Epithelial cell of esophagus (primary cell): ENCODE data around the gene FIZ1.
"Not testable (repeated sequence)": the region's sequence is repeated elsewhere in the genome, so short reads cannot be mapped to it uniquely, and the experiment has no call there.

Experiments
- DNase-seq: peaks from one replicate; pipeline ENCODE4 v3.0.0; 2010; ENCODE audit warnings: low read depth
- H3K4me3 ChIP-seq: 2 replicates; pipeline ENCODE4 v1.5.1; 2011; ENCODE audit warnings: mild to moderate bottlenecking, low read length, control low read depth
- CTCF ChIP-seq: IDR thresholded peaks from 2 replicates; pipeline ENCODE4 v1.5.1; 2011; ENCODE audit warnings: low read depth, mild to moderate bottlenecking, low read length, control low read depth, inconsistent platforms; ENCODE audit not compliant: insufficient read depth; ENCODE audit errors: missing control alignments

FIZ1 gene

GRCh38 chr19:55586976-55587668 lies 12.2 kb downstream of the FIZ1 start:
- peak; percentile 96 for DNase-seq
- peak overlapping the region; percentile 42 for H3K4me3 ChIP-seq
- no peak for TF ChIP-seq CTCF

- no peak for TF ChIP-seq CTCF
- peak overlapping the region; percentile 15 for H3K4me3 ChIP-seq
- peak; percentile 23 for DNase-seq
Measured at GRCh38 chr19:55585658-55586339, 13.5 kb downstream of the FIZ1 start.

GRCh38 chr19:55584871-55585270 lies 14.4 kb downstream of the FIZ1 start:
- H3K4me3 ChIP-seq: no peak overlapping the region
- no peak for DNase-seq
- TF ChIP-seq CTCF: no peak

- not testable (repeated sequence) for DNase-seq, H3K4me3 ChIP-seq
Measured at GRCh38 chr19:55583897-55584296, 15.4 kb downstream of the FIZ1 start.

- not testable (repeated sequence) for DNase-seq, H3K4me3 ChIP-seq
Measured at GRCh38 chr19:55582284-55582683, 17.0 kb downstream of the FIZ1 start.

- DNase-seq: no peak
- no peak for TF ChIP-seq CTCF
- no peak overlapping the region for H3K4me3 ChIP-seq
Measured at GRCh38 chr19:55581823-55582223, 17.5 kb downstream of the FIZ1 start.

GRCh38 chr19:55581145-55581822 lies 18.0 kb downstream of the FIZ1 start:
- peak overlapping the region; percentile 90 for H3K4me3 ChIP-seq
- DNase-seq: peak; percentile 21
- no peak for TF ChIP-seq CTCF

- DNase-seq: peak; percentile 88
- TF ChIP-seq CTCF: no peak
- peak within 1 kb of the TSS; percentile 90 for H3K4me3 ChIP-seq
Measured at GRCh38 chr19:55580628-55581144, 18.6 kb downstream of the FIZ1 start, which contains the start of gene ZNF579. ZNF579 (minus strand) TSS chr19:55580848; CDS start chr19:55579639, 1,209 bp downstream.
